Caco-2 (cell line): ENCODE data around the gene SLC12A3. TPM values are rescaled to one million over a fixed set of nuclear protein-coding genes. Genes with fewer than 3 reads are reported as not detected.

Source experiments
- BruUV-seq: library from RNA; stranded (reverse); fragments of 400-500 nt; replicated peaks from 2 replicates; lab custom pipeline; 2021; lab: Mats Ljungman, UMichigan
- CTCF ChIA-PET: fragments of 300-600 bp; sonication (Branson Sonifier 250); formaldehyde crosslinking; loops from one replicate; lab custom pipeline; 2022; ENCODE audit warnings: antibody characterized with exemption; lab: Charles Lee
- POLR2A ChIA-PET: fragments of 300-600 bp; sonication (Branson Sonifier 250); formaldehyde crosslinking; loops from one replicate; lab custom pipeline; 2022; ENCODE audit warnings: antibody characterized with exemption; lab: Charles Lee
- DNase-seq, 2 experiments: peaks; one replicate each; pipeline versions ENCODE4 v3.0.0 to v3.0.0-alpha.2; 2020 to 2022
- H3K27me3 ChIP-seq: replicated peaks from 2 replicates; pipeline ENCODE4 v1.6.0; 2011; ENCODE audit warnings: low read length; ENCODE audit not compliant: control insufficient read depth, insufficient read depth
- H3K36me3 ChIP-seq: 2 replicates; pipeline ENCODE4 v1.5.1; 2011; ENCODE audit warnings: low read length; ENCODE audit not compliant: control insufficient read depth, insufficient read depth
- H3K4me1 ChIP-seq: fragments of 250-450 bp; sonication (Bioruptor Pico); 2 replicates; pipeline ENCODE4 v1.5.1; 2020; ENCODE audit warnings: mild to moderate bottlenecking
- H3K4me3 ChIP-seq: 2 replicates; pipeline ENCODE4 v1.5.1; 2011; ENCODE audit warnings: low read depth, mild to moderate bottlenecking, control low read depth, low read length
- H3K9me3 ChIP-seq: fragments of 250-450 bp; sonication (Bioruptor Pico); 2 replicates; pipeline ENCODE4 v1.5.1; 2020; ENCODE audit warnings: mild to moderate bottlenecking, moderate library complexity
- H3K27ac Mint-ChIP-seq: one replicate; pipeline ENCODE4 v1.8.0; 2022; ENCODE audit warnings: mixed read lengths; ENCODE audit not compliant: unreplicated experiment
- H3K27me3 Mint-ChIP-seq: one replicate; pipeline ENCODE4 v1.8.0; 2022; ENCODE audit warnings: mixed read lengths; ENCODE audit not compliant: insufficient read depth, unreplicated experiment
- H3K36me3 Mint-ChIP-seq: one replicate; pipeline ENCODE4 v1.8.0; 2022; ENCODE audit warnings: mild to moderate bottlenecking, mixed read lengths; ENCODE audit not compliant: insufficient read depth, unreplicated experiment
- H3K4me1 Mint-ChIP-seq: one replicate; pipeline ENCODE4 v1.8.0; 2022; ENCODE audit warnings: low read depth, mixed read lengths; ENCODE audit not compliant: unreplicated experiment
- H3K4me3 Mint-ChIP-seq: one replicate; pipeline ENCODE4 v1.8.0; 2022; ENCODE audit warnings: mild to moderate bottlenecking, moderate library complexity, mixed read lengths; ENCODE audit not compliant: unreplicated experiment
- H3K9me3 Mint-ChIP-seq: one replicate; pipeline ENCODE4 v1.8.0; 2022; ENCODE audit warnings: mixed read lengths; ENCODE audit not compliant: unreplicated experiment
- CTCF ChIP-seq, 2 experiments: fragments of 200-600 bp in 1 of 2; IDR thresholded peaks; 1 replicate in 1 of 2; 2 replicates in 1 of 2; pipeline versions ENCODE4 v1.5.1 to v1.8.0; 2011 to 2022; ENCODE audit warnings: antibody characterized with exemption in 1 of 2, control low read depth in 1 of 2, inconsistent platforms in 1 of 2, low read depth in 1 of 2, low read length in 1 of 2, mild to moderate bottlenecking in 1 of 2, moderate library complexity in 1 of 2; ENCODE audit not compliant: insufficient read depth in 1 of 2, severe bottlenecking in 1 of 2, unreplicated experiment in 1 of 2
- intact Hi-C: fragments of 100-400 bp; cut with micrococcal nuclease; formaldehyde crosslinking; loops from one replicate; pipeline ENCODE4 v1.10.0; 2022; ENCODE audit not compliant: unreplicated experiment
- total RNA-seq: library from RNA; stranded (reverse); gene quantifications from 2 replicates; pipeline ENCODE4 v1.2.3, GENCODE V29; 2022

SLC12A3 gene
- total RNA-seq, 1 experiment from 2014 or later, result 0.73 TPM

GRCh38 chr16:56885446-56886162 is 20.6 kb downstream of the SLC12A3 start:
- Mint-ChIP-seq H3K27ac (no peak overlapping the region), H3K4me1 (no peaks in the 10 kb centered on the region), H3K36me3 (no peaks in the 10 kb centered on the region), H3K9me3 (no peaks in the 10 kb centered on the region), H3K4me3 (no peak overlapping the region), H3K27me3 (no peaks in the 10 kb centered on the region)
- H3K27me3 ChIP-seq, result no peaks in the 10 kb centered on the region
- no peaks in the 10 kb centered on the region for H3K9me3 ChIP-seq
- TF ChIP-seq CTCF (IDR thresholded peaks at IDR 0.05; ENCODE audit: insufficient read depth in 1 of 2, low read depth in 1 of 2, low read length in 1 of 2, severe bottlenecking in 1 of 2, unreplicated experiment in 1 of 2), result no peak
- ChIA-PET CTCF (no interaction called here), POLR2A (no interaction called here)
- no peaks in the 10 kb centered on the region for H3K36me3 ChIP-seq
- H3K4me3 ChIP-seq, result no peak overlapping the region
- H3K4me1 ChIP-seq, result peaks cover 5% of the 10 kb centered on the region; the same call in 1 of the 2 replicates
- no peak for DNase-seq
- BruUV-seq, result no TSS peak
- intact Hi-C loops, result no loop called here

GRCh38 chr16:56886296-56886695 is 21.3 kb downstream of the SLC12A3 start:
- no peaks in the 10 kb centered on the region for H3K9me3 ChIP-seq
- Mint-ChIP-seq H3K4me3 (no peak overlapping the region), H3K27me3 (no peaks in the 10 kb centered on the region), H3K4me1 (no peaks in the 10 kb centered on the region), H3K36me3 (no peaks in the 10 kb centered on the region), H3K9me3 (no peaks in the 10 kb centered on the region), H3K27ac (no peak overlapping the region)
- no peaks in the 10 kb centered on the region for H3K36me3 ChIP-seq
- no peak for TF ChIP-seq CTCF (IDR thresholded peaks at IDR 0.05; ENCODE audit: insufficient read depth in 1 of 2, low read depth in 1 of 2, low read length in 1 of 2, severe bottlenecking in 1 of 2, unreplicated experiment in 1 of 2)
- ChIA-PET CTCF (interaction anchor here (0.6 kb wide), 1 partner anchor 19 kb away, joined by 3 read pairs; no protein-coding TSS in a partner anchor), POLR2A (no interaction called here)
- intact Hi-C loops, result no loop called here
- BruUV-seq, result no TSS peak
- H3K4me3 ChIP-seq, result no peak overlapping the region
- peaks cover 5% of the 10 kb centered on the region; the same call in 1 of the 2 replicates for H3K4me1 ChIP-seq
- no peak for DNase-seq
- no peaks in the 10 kb centered on the region for H3K27me3 ChIP-seq

DNA sequence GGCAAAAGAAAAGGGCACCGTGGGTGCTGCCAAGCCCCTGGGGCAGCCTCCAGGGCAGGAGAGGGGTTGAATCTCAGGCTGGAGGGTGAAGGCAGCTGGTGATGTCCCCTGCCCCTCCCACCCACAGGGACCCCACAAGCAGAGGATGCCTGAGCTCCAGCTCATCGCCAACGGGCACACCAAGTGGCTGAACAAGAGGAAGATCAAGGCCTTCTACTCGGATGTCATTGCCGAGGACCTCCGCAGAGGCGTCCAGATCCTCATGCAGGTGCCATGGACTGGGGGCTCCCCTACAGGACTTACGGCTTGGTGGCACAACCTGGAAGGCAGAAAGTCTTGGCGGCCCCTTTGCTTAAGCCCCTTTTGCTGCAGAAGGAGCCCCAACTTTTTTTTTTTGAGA is 21.8 kb downstream of the SLC12A3 start:
- ChIA-PET POLR2A (no interaction called here), CTCF (interaction anchor here (0.6 kb wide), 1 partner anchor 19 kb away, joined by 3 read pairs; no protein-coding TSS in a partner anchor)
- Histone ChIP-seq H3K9me3 (no peaks in the 10 kb centered on the region), H3K36me3 (no peaks in the 10 kb centered on the region), H3K4me1 (peaks cover 5% of the 10 kb centered on the region; the same call in 1 of the 2 replicates), H3K4me3 (no peak overlapping the region), H3K27me3 (no peaks in the 10 kb centered on the region)
- Mint-ChIP-seq H3K9me3 (no peaks in the 10 kb centered on the region), H3K27ac (no peak overlapping the region), H3K36me3 (no peaks in the 10 kb centered on the region), H3K27me3 (no peaks in the 10 kb centered on the region), H3K4me3 (no peak overlapping the region), H3K4me1 (no peaks in the 10 kb centered on the region)
- intact Hi-C loops, result no loop called here
- DNase-seq, result no peak
- no peak for TF ChIP-seq CTCF (IDR thresholded peaks at IDR 0.05; ENCODE audit: insufficient read depth in 1 of 2, low read depth in 1 of 2, low read length in 1 of 2, severe bottlenecking in 1 of 2, unreplicated experiment in 1 of 2)
- no TSS peak for BruUV-seq
